ENCODE measurements around the gene CDK14.

CDK14 gene

DNA sequence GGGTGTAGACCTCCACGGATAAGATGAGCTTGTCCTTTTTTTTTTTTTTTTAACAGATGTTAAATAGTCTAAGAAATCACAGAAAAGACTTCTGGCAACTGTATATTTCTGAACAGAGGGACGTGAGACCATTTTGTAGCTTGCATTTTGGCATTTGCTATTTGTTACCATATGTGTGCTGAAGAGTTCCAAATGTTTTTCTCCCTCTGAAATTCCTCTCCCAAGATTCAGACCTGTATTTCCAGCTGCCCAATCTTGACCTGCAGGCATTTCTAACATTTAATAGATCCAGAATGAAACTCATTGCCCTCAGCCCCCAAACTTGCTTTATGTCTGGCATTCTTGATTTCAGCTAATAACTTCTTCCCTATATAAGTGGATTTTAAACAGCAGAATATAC, 445.0 kb downstream of the CDK14 start:
- Histone ChIP-seq H3K4me3 (ENCODE audit: low read depth, low read length, poor library complexity, severe bottlenecking) (no peak overlapping the region), H3K9me3 (ENCODE audit: low read length) (no peaks in the 10 kb centered on the region), H2AFZ (ENCODE audit: low read length) (no peak overlapping the region), H3K9me2 (ENCODE audit: low read depth, low read length) (no peaks in the 10 kb centered on the region), H3K27ac (ENCODE audit: low read depth, low read length, poor library complexity, severe bottlenecking) (no peak overlapping the region), H3K4me1 (ENCODE audit: insufficient read depth, low read length, severe bottlenecking) (no peaks in the 10 kb centered on the region), H3K4me2 (ENCODE audit: low read length) (no peak overlapping the region), H4K20me1 (ENCODE audit: insufficient read depth, low read length) (no peaks in the 10 kb centered on the region), H3K79me2 (ENCODE audit: insufficient read depth, low read length) (no peaks in the 10 kb centered on the region), H3K36me3 (ENCODE audit: insufficient read depth, low read length) (peaks cover 33% of the 10 kb centered on the region; the same call in 1 of the 2 replicates), H3K27me3 (ENCODE audit: insufficient read depth, low read length) (no peaks in the 10 kb centered on the region), H3K9ac (ENCODE audit: low read length) (no peak overlapping the region), H3F3A (ENCODE audit: insufficient read depth, low read length) (no peaks in the 10 kb centered on the region)
- TF ChIP-seq CTCF (IDR thresholded peaks at IDR 0.05; ENCODE audit: low read length) = no peak
- TF ChIP-seq EZH2 (IDR thresholded peaks at IDR 0.05; ENCODE audit: borderline replicate concordance, low read length) = no peak

DNA sequence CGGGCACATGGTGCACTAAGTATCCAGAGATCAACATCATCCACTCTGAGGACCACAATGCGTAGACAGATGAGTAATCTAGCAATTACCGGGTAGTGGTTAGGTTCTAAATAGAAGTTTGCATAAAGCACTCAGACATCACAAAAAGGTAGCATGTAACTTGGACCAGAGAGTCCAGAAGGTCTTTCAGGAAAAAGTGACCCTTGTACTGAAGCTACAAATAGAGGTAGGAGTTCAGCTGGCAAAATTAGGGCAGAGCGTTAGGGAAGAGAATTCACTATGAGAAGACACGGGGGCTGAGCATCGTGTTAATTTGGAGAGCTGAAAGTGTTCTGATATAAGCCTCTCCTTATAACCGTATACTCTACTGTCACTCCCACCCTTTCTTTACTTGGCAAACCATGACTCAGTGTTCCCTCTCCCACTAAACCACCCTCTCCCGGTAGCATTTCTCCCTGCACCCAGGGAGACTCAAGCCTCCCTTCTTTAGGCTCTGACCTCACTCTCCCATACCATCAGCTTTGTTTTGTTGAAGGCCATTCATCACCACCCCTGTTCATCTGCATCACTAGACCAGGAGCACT, 445.9 kb downstream of the CDK14 start:
- Histone ChIP-seq H3F3A (ENCODE audit: insufficient read depth, low read length) (no peaks in the 10 kb centered on the region), H3K27ac (ENCODE audit: low read depth, low read length, poor library complexity, severe bottlenecking) (no peak overlapping the region), H3K4me1 (ENCODE audit: insufficient read depth, low read length, severe bottlenecking) (no peaks in the 10 kb centered on the region), H3K4me2 (ENCODE audit: low read length) (no peak overlapping the region), H3K9ac (ENCODE audit: low read length) (no peak overlapping the region), H3K36me3 (ENCODE audit: insufficient read depth, low read length) (peaks cover 39% of the 10 kb centered on the region; the same call in 1 of the 2 replicates), H3K27me3 (ENCODE audit: insufficient read depth, low read length) (no peaks in the 10 kb centered on the region), H3K79me2 (ENCODE audit: insufficient read depth, low read length) (no peaks in the 10 kb centered on the region), H3K9me2 (ENCODE audit: low read depth, low read length) (no peaks in the 10 kb centered on the region), H2AFZ (ENCODE audit: low read length) (no peak overlapping the region), H4K20me1 (ENCODE audit: insufficient read depth, low read length) (no peaks in the 10 kb centered on the region), H3K9me3 (ENCODE audit: low read length) (no peaks in the 10 kb centered on the region), H3K4me3 (ENCODE audit: low read depth, low read length, poor library complexity, severe bottlenecking) (no peak overlapping the region)
- no peak for TF ChIP-seq CTCF (IDR thresholded peaks at IDR 0.05; ENCODE audit: low read length)
- no peak for TF ChIP-seq EZH2 (IDR thresholded peaks at IDR 0.05; ENCODE audit: borderline replicate concordance, low read length)

GRCh38 chr7:91043186-91043585, 447.1 kb downstream of the CDK14 start:
- Histone ChIP-seq H3K4me2 (ENCODE audit: low read length) (no peak overlapping the region), H3K4me1 (ENCODE audit: insufficient read depth, low read length, severe bottlenecking) (no peaks in the 10 kb centered on the region), H2AFZ (ENCODE audit: low read length) (no peak overlapping the region), H3K27me3 (ENCODE audit: insufficient read depth, low read length) (no peaks in the 10 kb centered on the region), H3K9ac (ENCODE audit: low read length) (no peak overlapping the region), H3K9me2 (ENCODE audit: low read depth, low read length) (no peaks in the 10 kb centered on the region), H3K9me3 (ENCODE audit: low read length) (no peaks in the 10 kb centered on the region), H3K4me3 (ENCODE audit: low read depth, low read length, poor library complexity, severe bottlenecking) (no peak overlapping the region), H3F3A (ENCODE audit: insufficient read depth, low read length) (no peaks in the 10 kb centered on the region), H3K36me3 (ENCODE audit: insufficient read depth, low read length) (peaks cover 40% of the 10 kb centered on the region; the same call in 1 of the 2 replicates), H3K79me2 (ENCODE audit: insufficient read depth, low read length) (no peaks in the 10 kb centered on the region), H4K20me1 (ENCODE audit: insufficient read depth, low read length) (no peaks in the 10 kb centered on the region), H3K27ac (ENCODE audit: low read depth, low read length, poor library complexity, severe bottlenecking) (no peak overlapping the region)
- TF ChIP-seq EZH2 (IDR thresholded peaks at IDR 0.05; ENCODE audit: borderline replicate concordance, low read length) = no peak
- TF ChIP-seq CTCF (IDR thresholded peaks at IDR 0.05; ENCODE audit: low read length) = no peak
